Suppressor macrophage treated with lipopolysaccharide for 1 hour (primary cell): ENCODE results near the gene SCN3A.

Experiments used
- DNase-seq, 3 donors: peaks; one replicate each; pipeline ENCODE4 v3.0.0-alpha.2; 2020 to 2022

SCN3A gene

DNA sequence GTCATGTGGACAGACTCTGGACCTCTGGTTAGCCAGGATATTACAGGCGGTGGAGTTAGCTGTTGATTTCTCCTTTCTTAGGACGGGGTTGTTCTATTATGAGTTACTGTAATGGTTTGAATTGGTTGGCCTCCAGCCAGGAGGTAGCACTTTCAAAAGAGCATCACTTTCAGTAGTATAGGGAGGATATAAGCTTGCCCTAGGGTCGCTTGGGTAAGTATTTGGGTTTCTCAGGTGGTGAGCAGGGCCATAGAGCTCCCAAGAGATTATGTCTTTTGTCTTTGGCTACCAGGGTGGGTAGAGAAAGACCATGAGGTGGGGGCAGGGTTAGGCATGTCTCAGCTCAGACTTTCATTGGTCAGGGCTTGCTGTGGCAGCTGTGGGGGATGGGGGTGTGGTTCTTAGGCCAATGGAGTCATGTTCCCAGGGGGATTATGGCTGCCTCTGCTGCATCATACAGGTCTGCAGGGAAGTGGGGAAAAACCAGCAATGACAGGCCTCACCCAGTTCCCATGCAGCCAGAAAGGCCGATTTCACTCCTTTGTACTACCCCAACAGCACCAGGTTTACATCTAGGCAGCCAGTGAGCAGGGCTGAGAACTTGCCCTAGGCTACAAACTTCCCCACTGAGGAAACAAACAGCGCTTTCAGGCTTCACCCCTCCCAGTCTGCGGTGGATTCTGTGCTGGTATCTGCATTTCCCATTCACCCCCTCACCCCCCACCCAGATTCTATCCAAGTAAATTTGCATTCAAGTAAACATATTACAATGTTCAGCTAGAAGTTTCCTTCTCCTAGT is 159.1 kb downstream of the SCN3A start:
- no peak for DNase-seq
